WTC11 (cell line): Measurements from ENCODE around the gene HYAL1. TPM values are rescaled to one million over a fixed set of nuclear protein-coding genes. Genes with fewer than 3 reads are reported as not detected.

Source experiments
- ATAC-seq: fragments of 200-7000 bp; cut with Tn5 transposase; 2 replicates; pipeline ENCODE4 v1.10.0; 2021; ENCODE audit warnings: mild to moderate bottlenecking, moderate library complexity
- CTCF ChIA-PET: fragments of 300-600 bp; sonication (Branson Sonifier 250); formaldehyde crosslinking; loops from one replicate; lab custom pipeline; 2021; ENCODE audit warnings: antibody characterized with exemption; lab: Charles Lee
- POLR2A ChIA-PET: fragments of 350-600 bp; sonication (Branson Sonifier 250); formaldehyde crosslinking; loops from one replicate; lab custom pipeline; 2021; ENCODE audit warnings: antibody characterized with exemption; lab: Charles Lee
- DNase-seq: peaks from one replicate; pipeline ENCODE4 v3.0.0; 2021; ENCODE audit warnings: low spot score
- H3K27ac Mint-ChIP-seq: 2 replicates; pipeline ENCODE4 v1.8.0; 2021; ENCODE audit warnings: mixed read lengths
- H3K27me3 Mint-ChIP-seq: 2 replicates; pipeline ENCODE4 v1.8.0; 2021; ENCODE audit warnings: low read depth, mild to moderate bottlenecking, moderate library complexity, mixed read lengths
- H3K36me3 Mint-ChIP-seq: 2 replicates; pipeline ENCODE4 v1.8.0; 2021; ENCODE audit warnings: mixed read lengths
- H3K4me1 Mint-ChIP-seq: 2 replicates; pipeline ENCODE4 v1.8.0; 2022; ENCODE audit warnings: mixed read lengths
- H3K4me3 Mint-ChIP-seq: 2 replicates; pipeline ENCODE4 v1.8.0; 2021; ENCODE audit warnings: mild to moderate bottlenecking, moderate library complexity, mixed read lengths
- H3K9me3 Mint-ChIP-seq: 2 replicates; pipeline ENCODE4 v1.8.0; 2021; ENCODE audit warnings: mixed read lengths
- CBFB ChIP-seq: sonication (generic); formaldehyde crosslinking; IDR thresholded peaks from 2 replicates; pipeline ENCODE4 v1.8.1; 2022; ENCODE audit warnings: mild to moderate bottlenecking, low read depth, missing genetic modification reagents
- CTCF ChIP-seq: fragments of 200-600 bp; IDR thresholded peaks from 2 replicates; pipeline ENCODE4 v1.8.0; 2022; ENCODE audit warnings: antibody characterized with exemption
- ERG ChIP-seq: fragments of 250-450 bp; sonication (Bioruptor Pico); IDR thresholded peaks from 2 replicates; pipeline ENCODE4 v1.8.0; 2021; ENCODE audit warnings: mild to moderate bottlenecking
- FOXJ3 ChIP-seq: sonication (generic); formaldehyde crosslinking; IDR thresholded peaks from 2 replicates; pipeline ENCODE4 v1.9.0; 2021; ENCODE audit warnings: missing genetic modification reagents, mild to moderate bottlenecking, borderline replicate concordance
- IRF2 ChIP-seq: sonication (generic); formaldehyde crosslinking; IDR thresholded peaks from 2 replicates; pipeline ENCODE4 v1.8.0; 2022; ENCODE audit warnings: low read depth, missing genetic modification reagents, borderline replicate concordance
- MYBL2 ChIP-seq: sonication (generic); formaldehyde crosslinking; IDR thresholded peaks from 2 replicates; pipeline ENCODE4 v1.8.1; 2023; ENCODE audit warnings: mild to moderate bottlenecking, moderate library complexity, missing genetic modification reagents
- NFE2L1 ChIP-seq: sonication (generic); formaldehyde crosslinking; IDR thresholded peaks from 2 replicates; pipeline ENCODE4 v1.8.1; 2023; ENCODE audit warnings: missing genetic modification reagents
- NFYB ChIP-seq: sonication (generic); formaldehyde crosslinking; conservative IDR thresholded peaks from 2 replicates; pipeline ENCODE4 v1.8.0; 2022; ENCODE audit warnings: low read depth, missing genetic modification reagents
- PREB ChIP-seq: sonication (generic); formaldehyde crosslinking; IDR thresholded peaks from 2 replicates; pipeline ENCODE4 v1.8.1; 2022; ENCODE audit warnings: mild to moderate bottlenecking, missing genetic modification reagents, moderate library complexity, borderline replicate concordance
- SMAD3 ChIP-seq: sonication (generic); formaldehyde crosslinking; IDR thresholded peaks from 2 replicates; pipeline ENCODE4 v1.8.0; 2022; ENCODE audit warnings: missing genetic modification reagents, mild to moderate bottlenecking, borderline replicate concordance
- TCF7 ChIP-seq: sonication (generic); formaldehyde crosslinking; IDR thresholded peaks from 2 replicates; pipeline ENCODE4 v1.8.0; 2022; ENCODE audit warnings: mild to moderate bottlenecking, low read depth, missing genetic modification reagents, moderate library complexity
- ZBTB21 ChIP-seq: sonication (generic); formaldehyde crosslinking; IDR thresholded peaks from 2 replicates; pipeline ENCODE4 v1.8.1; 2023; ENCODE audit warnings: mild to moderate bottlenecking, missing genetic modification reagents, borderline replicate concordance
- ZNF671 ChIP-seq: fragments of 250-450 bp; sonication (Bioruptor Pico); IDR thresholded peaks from 2 replicates; pipeline ENCODE4 v1.8.0; 2021; ENCODE audit warnings: mild to moderate bottlenecking
- total RNA-seq: library from RNA; stranded (reverse); gene quantifications from 3 replicates; pipeline ENCODE4 v1.2.3, GENCODE V29; 2021
- TF ChIP-seq, protein P1 (sequence below): fragments of 250-450 bp; sonication (Bioruptor Pico); IDR thresholded peaks from 2 replicates; pipeline ENCODE4 v1.9.0; 2021; ENCODE audit warnings: mild to moderate bottlenecking, borderline replicate concordance
- TF ChIP-seq, protein P2 (sequence below): sonication (generic); formaldehyde crosslinking; IDR thresholded peaks from 2 replicates; pipeline ENCODE4 v1.8.0; 2023; ENCODE audit warnings: missing genetic modification reagents, mild to moderate bottlenecking, borderline replicate concordance
- TF ChIP-seq, protein P3 (sequence below): fragments of 250-450 bp; sonication (Bioruptor Pico); IDR thresholded peaks from 2 replicates; pipeline ENCODE4 v1.9.0; 2021; ENCODE audit warnings: moderate library complexity, mild to moderate bottlenecking, inconsistent platforms, borderline replicate concordance

HYAL1 gene
- total RNA-seq, 1 experiment from 2014 or later = 3.4 TPM

- no peak for TF ChIP-seq ERG (CRISPR knock-in tag)
- no peak for TF ChIP-seq ZNF671 (CRISPR knock-in tag)
- TF ChIP-seq, protein P1, sequence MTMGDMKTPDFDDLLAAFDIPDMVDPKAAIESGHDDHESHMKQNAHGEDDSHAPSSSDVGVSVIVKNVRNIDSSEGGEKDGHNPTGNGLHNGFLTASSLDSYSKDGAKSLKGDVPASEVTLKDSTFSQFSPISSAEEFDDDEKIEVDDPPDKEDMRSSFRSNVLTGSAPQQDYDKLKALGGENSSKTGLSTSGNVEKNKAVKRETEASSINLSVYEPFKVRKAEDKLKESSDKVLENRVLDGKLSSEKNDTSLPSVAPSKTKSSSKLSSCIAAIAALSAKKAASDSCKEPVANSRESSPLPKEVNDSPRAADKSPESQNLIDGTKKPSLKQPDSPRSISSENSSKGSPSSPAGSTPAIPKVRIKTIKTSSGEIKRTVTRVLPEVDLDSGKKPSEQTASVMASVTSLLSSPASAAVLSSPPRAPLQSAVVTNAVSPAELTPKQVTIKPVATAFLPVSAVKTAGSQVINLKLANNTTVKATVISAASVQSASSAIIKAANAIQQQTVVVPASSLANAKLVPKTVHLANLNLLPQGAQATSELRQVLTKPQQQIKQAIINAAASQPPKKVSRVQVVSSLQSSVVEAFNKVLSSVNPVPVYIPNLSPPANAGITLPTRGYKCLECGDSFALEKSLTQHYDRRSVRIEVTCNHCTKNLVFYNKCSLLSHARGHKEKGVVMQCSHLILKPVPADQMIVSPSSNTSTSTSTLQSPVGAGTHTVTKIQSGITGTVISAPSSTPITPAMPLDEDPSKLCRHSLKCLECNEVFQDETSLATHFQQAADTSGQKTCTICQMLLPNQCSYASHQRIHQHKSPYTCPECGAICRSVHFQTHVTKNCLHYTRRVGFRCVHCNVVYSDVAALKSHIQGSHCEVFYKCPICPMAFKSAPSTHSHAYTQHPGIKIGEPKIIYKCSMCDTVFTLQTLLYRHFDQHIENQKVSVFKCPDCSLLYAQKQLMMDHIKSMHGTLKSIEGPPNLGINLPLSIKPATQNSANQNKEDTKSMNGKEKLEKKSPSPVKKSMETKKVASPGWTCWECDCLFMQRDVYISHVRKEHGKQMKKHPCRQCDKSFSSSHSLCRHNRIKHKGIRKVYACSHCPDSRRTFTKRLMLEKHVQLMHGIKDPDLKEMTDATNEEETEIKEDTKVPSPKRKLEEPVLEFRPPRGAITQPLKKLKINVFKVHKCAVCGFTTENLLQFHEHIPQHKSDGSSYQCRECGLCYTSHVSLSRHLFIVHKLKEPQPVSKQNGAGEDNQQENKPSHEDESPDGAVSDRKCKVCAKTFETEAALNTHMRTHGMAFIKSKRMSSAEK (CRISPR knock-in tag) = no peak
- no peak for TF ChIP-seq MYBL2 (CRISPR knock-in tag)
- TF ChIP-seq CBFB (CRISPR knock-in tag) = no peak
- TF ChIP-seq IRF2 (CRISPR knock-in tag) = no peak
- TF ChIP-seq, protein P2, sequence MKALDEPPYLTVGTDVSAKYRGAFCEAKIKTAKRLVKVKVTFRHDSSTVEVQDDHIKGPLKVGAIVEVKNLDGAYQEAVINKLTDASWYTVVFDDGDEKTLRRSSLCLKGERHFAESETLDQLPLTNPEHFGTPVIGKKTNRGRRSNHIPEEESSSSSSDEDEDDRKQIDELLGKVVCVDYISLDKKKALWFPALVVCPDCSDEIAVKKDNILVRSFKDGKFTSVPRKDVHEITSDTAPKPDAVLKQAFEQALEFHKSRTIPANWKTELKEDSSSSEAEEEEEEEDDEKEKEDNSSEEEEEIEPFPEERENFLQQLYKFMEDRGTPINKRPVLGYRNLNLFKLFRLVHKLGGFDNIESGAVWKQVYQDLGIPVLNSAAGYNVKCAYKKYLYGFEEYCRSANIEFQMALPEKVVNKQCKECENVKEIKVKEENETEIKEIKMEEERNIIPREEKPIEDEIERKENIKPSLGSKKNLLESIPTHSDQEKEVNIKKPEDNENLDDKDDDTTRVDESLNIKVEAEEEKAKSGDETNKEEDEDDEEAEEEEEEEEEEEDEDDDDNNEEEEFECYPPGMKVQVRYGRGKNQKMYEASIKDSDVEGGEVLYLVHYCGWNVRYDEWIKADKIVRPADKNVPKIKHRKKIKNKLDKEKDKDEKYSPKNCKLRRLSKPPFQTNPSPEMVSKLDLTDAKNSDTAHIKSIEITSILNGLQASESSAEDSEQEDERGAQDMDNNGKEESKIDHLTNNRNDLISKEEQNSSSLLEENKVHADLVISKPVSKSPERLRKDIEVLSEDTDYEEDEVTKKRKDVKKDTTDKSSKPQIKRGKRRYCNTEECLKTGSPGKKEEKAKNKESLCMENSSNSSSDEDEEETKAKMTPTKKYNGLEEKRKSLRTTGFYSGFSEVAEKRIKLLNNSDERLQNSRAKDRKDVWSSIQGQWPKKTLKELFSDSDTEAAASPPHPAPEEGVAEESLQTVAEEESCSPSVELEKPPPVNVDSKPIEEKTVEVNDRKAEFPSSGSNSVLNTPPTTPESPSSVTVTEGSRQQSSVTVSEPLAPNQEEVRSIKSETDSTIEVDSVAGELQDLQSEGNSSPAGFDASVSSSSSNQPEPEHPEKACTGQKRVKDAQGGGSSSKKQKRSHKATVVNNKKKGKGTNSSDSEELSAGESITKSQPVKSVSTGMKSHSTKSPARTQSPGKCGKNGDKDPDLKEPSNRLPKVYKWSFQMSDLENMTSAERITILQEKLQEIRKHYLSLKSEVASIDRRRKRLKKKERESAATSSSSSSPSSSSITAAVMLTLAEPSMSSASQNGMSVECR (CRISPR knock-in tag) = no peak
- no peak for TF ChIP-seq ZBTB21 (CRISPR knock-in tag)
Observed at GRCh38 chr3:50268276-50268675, 35.1 kb downstream of the HYAL1 start (continued).

DNA sequence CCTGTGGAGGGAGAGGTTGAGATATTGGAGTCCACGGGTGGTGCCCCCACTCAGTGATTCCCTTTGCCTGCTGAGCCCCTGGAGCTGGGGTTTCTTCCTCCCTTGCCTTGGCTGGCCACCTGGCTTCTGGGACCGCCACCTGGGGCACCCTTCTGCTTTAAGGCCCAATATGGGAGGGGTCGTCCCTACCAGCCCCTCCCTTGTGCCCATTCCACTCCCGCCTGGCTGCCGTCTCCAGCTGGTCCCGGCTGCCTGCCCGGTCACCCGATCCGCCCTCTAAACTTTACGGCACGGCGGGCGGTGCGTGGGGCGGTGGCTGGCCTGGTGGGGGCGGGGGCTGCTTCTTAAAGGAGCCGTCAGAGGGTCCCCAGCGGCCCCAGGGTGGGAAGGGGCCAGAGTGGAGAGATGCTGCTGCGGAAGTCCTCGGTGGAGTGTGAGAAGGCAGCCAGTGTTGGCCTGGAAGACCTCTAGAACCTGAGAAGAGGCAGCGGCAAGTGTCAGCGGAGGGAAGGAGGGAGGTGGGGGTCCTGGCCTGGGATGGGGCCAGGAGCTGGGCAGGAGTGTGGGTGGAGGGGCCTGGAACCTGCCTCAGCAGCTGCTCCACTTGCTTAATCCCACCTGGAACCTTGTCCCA lies 36.0 kb downstream of the HYAL1 start:
- no peaks in the 10 kb centered on the region for H3K9me3 Mint-ChIP-seq
- peak overlapping the region; percentile 24; the same call in 1 of the 2 replicates for H3K4me3 Mint-ChIP-seq
- TF ChIP-seq IRF2 (CRISPR knock-in tag) = no peak
- TF ChIP-seq TCF7 (CRISPR knock-in tag) = no peak
- no peak for TF ChIP-seq NFYB (CRISPR knock-in tag)
- no peak for ATAC-seq
- no peaks in the 10 kb centered on the region; the same call in none of the 2 replicates for H3K27me3 Mint-ChIP-seq
- H3K36me3 Mint-ChIP-seq = no peaks in the 10 kb centered on the region
- ChIA-PET POLR2A (interaction anchor here (0.5 to 1.8 kb wide), 4 partner anchors 21 to 54 kb away, joined by 4 to 6 read pairs (median 5); no protein-coding TSS in a partner anchor), CTCF (interaction anchor here (0.6 to 12.5 kb wide), 14 partner anchors 8 to 102 kb away, joined by 3 to 145 read pairs (median 4); partner anchors contain the start of genes GNAT1 and HYAL2)
- DNase-seq = peak; percentile 52
- H3K4me1 Mint-ChIP-seq = peaks cover 51% of the 10 kb centered on the region
- no peak overlapping the region for H3K27ac Mint-ChIP-seq

DNA sequence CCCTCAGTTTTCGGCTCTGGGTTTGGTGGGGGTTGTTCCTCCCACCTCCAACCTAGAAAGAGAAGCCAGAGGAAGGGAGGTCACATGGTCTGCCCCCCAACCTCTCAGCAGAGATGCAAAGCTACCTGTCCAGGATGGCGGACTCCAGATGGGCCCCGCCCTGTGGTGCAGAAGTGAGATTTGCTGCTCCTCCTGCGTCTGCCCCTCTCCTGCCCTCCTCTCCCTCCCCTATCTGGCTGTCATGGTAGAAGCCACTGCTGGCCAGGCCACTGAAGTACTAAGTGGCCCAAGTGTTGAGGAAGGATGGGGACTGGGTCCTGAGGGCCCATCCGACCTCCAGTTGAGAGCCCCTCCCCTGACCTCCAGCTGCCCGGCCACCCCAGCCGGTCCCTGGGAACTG lies 36.5 kb downstream of the HYAL1 start:
- no peak for DNase-seq
- no peaks in the 10 kb centered on the region; the same call in none of the 2 replicates for H3K27me3 Mint-ChIP-seq
- ATAC-seq = no peak
- peaks cover 51% of the 10 kb centered on the region for H3K4me1 Mint-ChIP-seq
- CTCF ChIA-PET = interaction anchor here (0.6 to 12.5 kb wide), 12 partner anchors 7 to 101 kb away, joined by 3 to 145 read pairs (median 4); partner anchors contain the start of genes GNAT1 and HYAL2
- H3K9me3 Mint-ChIP-seq = no peaks in the 10 kb centered on the region
- POLR2A ChIA-PET = interaction anchor here (1.5 to 1.8 kb wide), 2 partner anchors 25 to 55 kb away, joined by 5 to 6 read pairs; no protein-coding TSS in a partner anchor
- no peak overlapping the region for H3K4me3 Mint-ChIP-seq
- H3K36me3 Mint-ChIP-seq = no peaks in the 10 kb centered on the region
- no peak overlapping the region for H3K27ac Mint-ChIP-seq
- no peak for TF ChIP-seq PREB (CRISPR knock-in tag)
- TF ChIP-seq CTCF = no peak
- TF ChIP-seq, protein P3, sequence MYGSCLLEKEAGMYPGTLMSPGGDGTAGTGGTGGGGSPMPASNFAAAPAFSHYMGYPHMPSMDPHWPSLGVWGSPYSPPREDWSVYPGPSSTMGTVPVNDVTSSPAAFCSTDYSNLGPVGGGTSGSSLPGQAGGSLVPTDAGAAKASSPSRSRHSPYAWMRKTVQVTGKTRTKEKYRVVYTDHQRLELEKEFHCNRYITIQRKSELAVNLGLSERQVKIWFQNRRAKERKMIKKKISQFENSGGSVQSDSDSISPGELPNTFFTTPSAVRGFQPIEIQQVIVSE (CRISPR knock-in tag) = no peak
- TF ChIP-seq NFE2L1 (CRISPR knock-in tag) = no peak
- TF ChIP-seq SMAD3 (CRISPR knock-in tag) = no peak
- TF ChIP-seq FOXJ3 (CRISPR knock-in tag) = no peak
